DND-41 (cell line): ENCODE measurements around the gene MACROD2.
"Not testable (repeated sequence)": the region's sequence is repeated elsewhere in the genome, so short reads cannot be mapped to it uniquely, and the experiment has no call there.

Experiments
- ATAC-seq: fragments of 200-7000 bp; cut with Tn5 transposase; 3 replicates; pipeline ENCODE4 v1.9.1; 2021; ENCODE audit warnings: low read depth; ENCODE audit not compliant: insufficient read depth
- DNase-seq: peaks from one replicate; pipeline ENCODE4 v3.0.0-alpha.2; 2020
- H2AFZ ChIP-seq: 2 replicates; pipeline ENCODE4 v1.6.0; 2012; ENCODE audit warnings: low read depth, low read length
- H3K27ac ChIP-seq: 2 replicates; pipeline ENCODE4 v1.5.1; 2012; ENCODE audit warnings: low read length, inconsistent platforms
- H3K27me3 ChIP-seq: fragments of 200-600 bp; sonication (generic); 2 replicates; pipeline ENCODE4 v1.6.0; 2012; ENCODE audit warnings: low read length, mild to moderate bottlenecking, inconsistent platforms; ENCODE audit not compliant: insufficient read depth, poor library complexity
- H3K36me3 ChIP-seq: 2 replicates; pipeline ENCODE4 v1.5.1; 2012; ENCODE audit warnings: low read length, inconsistent platforms; ENCODE audit not compliant: insufficient read depth
- H3K4me1 ChIP-seq: 2 replicates; pipeline ENCODE4 v1.5.1; 2012; ENCODE audit warnings: mild to moderate bottlenecking, low read length; ENCODE audit not compliant: insufficient read depth
- H3K4me2 ChIP-seq: 2 replicates; pipeline ENCODE4 v1.6.0; 2012; ENCODE audit warnings: mild to moderate bottlenecking, moderate library complexity, low read length, inconsistent platforms; ENCODE audit not compliant: insufficient read depth
- H3K4me3 ChIP-seq, 2 experiments: fragments of 200-600 bp in 1 of 2; shearing (Covaris generic) in 1 of 2; 2 replicates each; pipeline ENCODE4 v1.5.1; 2012 to 2016; ENCODE audit warnings: inconsistent platforms in 2 of 2, low read length in 2 of 2, mild to moderate bottlenecking in 2 of 2, low read depth in 1 of 2, moderate library complexity in 1 of 2
- H3K79me2 ChIP-seq: 2 replicates; pipeline ENCODE4 v1.6.0; 2012; ENCODE audit warnings: low read length, inconsistent platforms; ENCODE audit not compliant: insufficient read depth
- H3K9ac ChIP-seq: 2 replicates; pipeline ENCODE4 v1.6.0; 2012; ENCODE audit warnings: low read depth, mild to moderate bottlenecking, inconsistent platforms, low read length, moderate library complexity
- H3K9me3 ChIP-seq: 2 replicates; pipeline ENCODE4 v1.5.1; 2012; ENCODE audit warnings: low read length, moderate library complexity, mild to moderate bottlenecking, inconsistent platforms; ENCODE audit not compliant: insufficient read depth, severe bottlenecking
- H4K20me1 ChIP-seq: 2 replicates; pipeline ENCODE4 v1.6.0; 2012; ENCODE audit warnings: low read length; ENCODE audit not compliant: insufficient read depth
- CTCF ChIP-seq: IDR thresholded peaks from 2 replicates; pipeline ENCODE4 v1.5.1; 2012; ENCODE audit warnings: borderline replicate concordance, low read length, moderate library complexity, mild to moderate bottlenecking; ENCODE audit not compliant: poor library complexity, severe bottlenecking; ENCODE audit errors: extremely low read depth
- EZH2 ChIP-seq: IDR thresholded peaks from 3 replicates; pipeline ENCODE4 v1.6.1; 2012; ENCODE audit warnings: borderline replicate concordance, low read depth, mild to moderate bottlenecking, moderate library complexity, low read length, inconsistent platforms; ENCODE audit not compliant: severe bottlenecking

Gene MACROD2

DNA sequence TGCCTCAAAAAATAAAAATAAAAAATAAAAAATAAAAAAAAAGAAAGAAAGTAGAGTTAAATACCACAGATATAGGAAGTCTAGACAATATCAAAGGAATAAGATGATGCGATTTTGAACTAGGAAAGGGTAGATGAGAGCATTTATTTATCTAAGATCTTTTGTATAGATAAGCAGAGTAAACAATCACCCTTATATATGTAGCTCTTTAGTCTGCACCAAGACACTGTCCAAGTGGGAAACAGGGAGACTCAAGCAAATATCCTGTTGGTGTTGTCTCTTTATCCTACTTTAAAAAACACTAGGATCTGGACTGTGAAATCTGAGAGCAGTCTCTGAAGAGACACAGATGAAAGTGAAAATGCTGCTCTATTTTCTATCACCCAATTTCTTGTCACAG lies 929.1 kb downstream of the MACROD2 start:
- no peaks in the 10 kb centered on the region for H3K9me3 ChIP-seq
- no peaks in the 10 kb centered on the region for H4K20me1 ChIP-seq
- H3K9ac ChIP-seq, result no peak overlapping the region
- no peaks in the 10 kb centered on the region for H3K27me3 ChIP-seq
- no peak overlapping the region for H2AFZ ChIP-seq
- ATAC-seq (no peak), DNase-seq (no peak)
- H3K27ac ChIP-seq, result no peak overlapping the region
- no peaks in the 10 kb centered on the region for H3K4me1 ChIP-seq
- H3K36me3 ChIP-seq, result no peaks in the 10 kb centered on the region
- TF ChIP-seq CTCF (no peak), EZH2 (no peak)
- no peak overlapping the region for H3K4me3 ChIP-seq
- H3K4me2 ChIP-seq, result no peak overlapping the region
- H3K79me2 ChIP-seq, result no peaks in the 10 kb centered on the region

GRCh38 chr20:14925300-14925699 lies 930.0 kb downstream of the MACROD2 start:
- Histone ChIP-seq H3K27me3 (no peaks in the 10 kb centered on the region), H4K20me1 (no peaks in the 10 kb centered on the region), H3K79me2 (no peaks in the 10 kb centered on the region), H2AFZ (no peak overlapping the region), H3K9ac (no peak overlapping the region), H3K4me1 (no peaks in the 10 kb centered on the region), H3K4me2 (no peak overlapping the region), H3K36me3 (no peaks in the 10 kb centered on the region), H3K27ac (no peak overlapping the region), H3K9me3 (no peaks in the 10 kb centered on the region), H3K4me3 (no peak overlapping the region)
- ATAC-seq, result no peak
- DNase-seq, result no peak
- TF ChIP-seq CTCF (no peak), EZH2 (no peak)

- H3K27ac ChIP-seq, H3K9ac ChIP-seq, H3K27me3 ChIP-seq, H3K4me1 ChIP-seq, DNase-seq, H3K4me3 ChIP-seq, H3K79me2 ChIP-seq, H3K36me3 ChIP-seq, H2AFZ ChIP-seq, H4K20me1 ChIP-seq, ATAC-seq, H3K4me2 ChIP-seq, H3K9me3 ChIP-seq: not testable (repeated sequence)
Observed at GRCh38 chr20:14926436-14926835, 931.1 kb downstream of the MACROD2 start.

DNA sequence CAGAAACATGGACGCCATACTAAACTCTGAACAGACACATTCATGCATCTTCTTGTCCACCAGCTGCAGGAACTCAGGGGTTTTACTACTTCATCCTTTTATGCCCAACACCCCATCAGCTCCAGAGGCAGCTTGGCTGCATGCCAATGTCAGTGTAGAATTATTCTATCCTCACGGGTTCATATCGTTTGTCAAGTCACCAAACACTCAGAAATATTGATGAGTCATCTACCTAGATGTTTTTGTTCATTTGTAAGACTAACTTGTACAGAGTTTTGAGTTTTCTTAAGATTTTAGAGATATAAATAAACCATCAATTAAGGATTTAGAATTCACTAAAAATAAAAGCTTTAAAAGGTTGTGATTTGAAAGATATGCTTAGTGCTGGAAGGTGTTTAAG lies 932.8 kb downstream of the MACROD2 start:
- TF ChIP-seq EZH2, result no peak
- TF ChIP-seq CTCF, result no peak
- no peak overlapping the region for H3K4me3 ChIP-seq
- no peak overlapping the region for H3K9ac ChIP-seq
- DNase-seq (no peak), ATAC-seq (no peak)
- H3K9me3 ChIP-seq, result no peaks in the 10 kb centered on the region
- H3K27me3 ChIP-seq, result no peaks in the 10 kb centered on the region
- no peaks in the 10 kb centered on the region for H3K79me2 ChIP-seq
- H3K36me3 ChIP-seq, result no peaks in the 10 kb centered on the region
- no peaks in the 10 kb centered on the region for H4K20me1 ChIP-seq
- no peak overlapping the region for H3K27ac ChIP-seq
- no peak overlapping the region for H2AFZ ChIP-seq
- H3K4me2 ChIP-seq, result no peak overlapping the region
- no peaks in the 10 kb centered on the region for H3K4me1 ChIP-seq
